Raji (cell line): Measurements from ENCODE around the gene DIPK1B.

Experiments
- POLR2A ChIP-seq: IDR thresholded peaks from 2 replicates; pipeline ENCODE4 v1.6.1; 2011; ENCODE audit warnings: low read depth, low read length, control low read depth; ENCODE audit not compliant: insufficient read depth

DIPK1B gene

DNA sequence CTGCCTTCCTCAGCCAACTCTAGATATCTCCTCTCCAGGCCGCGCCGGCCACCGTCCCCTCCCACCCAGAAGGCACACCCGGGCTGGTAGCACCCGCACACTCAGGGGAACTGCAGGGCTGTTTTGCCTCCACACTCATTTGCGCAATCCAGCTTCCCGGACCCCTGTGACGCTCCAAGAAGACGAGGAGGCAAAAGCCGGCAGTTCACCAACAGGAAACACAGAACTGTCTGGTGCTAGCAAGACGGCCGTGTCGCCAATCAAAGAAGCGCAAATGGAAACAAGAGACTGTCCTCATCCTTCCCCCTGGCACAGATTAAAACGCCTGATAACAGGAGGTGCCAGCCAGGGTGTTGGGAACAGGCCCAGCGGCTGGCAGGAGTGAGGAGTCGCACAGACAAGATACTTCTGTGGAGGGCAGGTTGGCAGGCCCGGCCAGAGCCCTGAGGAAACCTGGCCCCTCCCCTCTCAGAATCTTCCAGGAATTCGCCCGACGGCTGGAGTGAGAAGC, 32.9 kb upstream of the DIPK1B start:
- no peak for TF ChIP-seq POLR2A

DNA sequence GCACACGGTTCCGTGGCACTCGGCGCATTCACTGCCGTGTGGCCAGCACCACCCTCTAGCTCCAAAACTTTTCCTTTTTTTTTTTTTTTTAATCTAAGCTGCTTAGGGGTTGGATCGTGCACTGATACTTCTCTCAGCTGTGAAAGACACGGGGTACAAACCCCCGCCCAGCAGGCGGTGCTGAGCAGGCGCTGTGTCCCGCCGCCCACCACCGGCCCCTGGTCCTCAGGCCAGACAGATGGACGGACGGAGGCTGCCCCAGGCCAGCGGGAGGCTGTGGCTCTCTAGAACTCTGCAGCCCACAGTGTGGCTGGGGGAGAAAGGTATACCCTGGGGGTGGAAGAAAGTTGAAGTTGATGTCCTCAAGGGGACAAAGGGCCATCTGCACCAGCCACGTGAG, 31.3 kb upstream of the DIPK1B start:
- TF ChIP-seq POLR2A = no peak

DNA sequence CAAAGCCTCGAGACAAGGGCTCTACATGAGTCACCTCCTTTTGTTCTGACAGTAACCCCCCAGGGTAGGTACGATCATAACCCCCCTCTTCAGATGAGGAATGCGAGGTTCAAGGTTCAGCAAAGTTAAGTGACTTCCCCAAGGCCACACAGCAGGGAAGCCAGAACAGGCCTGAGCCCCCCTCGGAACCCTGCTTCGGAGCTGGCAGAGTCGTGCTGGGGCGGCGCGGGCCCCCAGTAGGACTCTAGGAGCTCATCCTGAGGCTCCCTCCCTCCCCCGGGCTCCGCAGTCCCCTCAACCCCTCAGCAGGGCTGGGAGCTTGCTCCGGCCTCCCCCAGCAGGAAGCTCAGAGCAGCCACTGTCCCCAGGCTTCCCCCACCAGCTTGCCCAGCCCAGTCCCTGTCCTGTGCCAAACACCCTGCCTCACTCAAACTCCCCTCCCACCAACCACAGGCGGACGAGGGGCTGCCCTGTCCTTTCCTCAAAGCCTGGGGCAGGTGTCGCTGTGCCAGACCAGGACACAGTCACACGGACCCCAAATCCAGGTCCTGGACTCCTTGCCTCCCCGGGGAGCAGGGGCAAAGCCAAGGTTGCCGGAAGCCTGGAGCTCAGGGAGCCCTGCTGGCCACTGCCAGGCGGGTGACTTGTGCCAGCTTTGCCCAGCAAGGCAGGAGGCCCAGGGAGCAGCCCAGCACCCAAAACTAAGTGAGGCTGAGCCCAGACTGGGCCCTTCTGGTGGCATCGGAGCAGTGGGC, 30.2 kb upstream of the DIPK1B start:
- TF ChIP-seq POLR2A = no peak

DNA sequence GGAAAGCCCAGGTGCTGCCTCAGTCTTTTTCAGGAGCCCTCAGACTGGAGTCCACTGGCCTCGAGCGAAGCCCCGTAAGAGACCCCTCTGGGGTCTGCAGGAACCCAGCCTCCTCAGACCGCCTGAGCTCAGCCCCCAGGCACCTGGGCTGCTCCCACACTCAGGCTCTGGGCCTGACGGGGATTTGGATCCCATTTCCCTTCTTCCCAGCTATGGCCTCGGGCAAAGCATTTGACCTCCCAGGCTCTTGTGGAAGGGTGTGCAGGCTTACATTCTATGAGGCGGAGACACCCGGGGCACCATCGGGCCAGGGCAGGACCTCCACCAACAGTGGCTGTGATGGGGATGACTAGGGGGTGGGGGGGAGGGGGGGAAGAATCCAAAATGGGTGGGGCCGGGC, 29.7 kb upstream of the DIPK1B start:
- TF ChIP-seq POLR2A = no peak

DNA sequence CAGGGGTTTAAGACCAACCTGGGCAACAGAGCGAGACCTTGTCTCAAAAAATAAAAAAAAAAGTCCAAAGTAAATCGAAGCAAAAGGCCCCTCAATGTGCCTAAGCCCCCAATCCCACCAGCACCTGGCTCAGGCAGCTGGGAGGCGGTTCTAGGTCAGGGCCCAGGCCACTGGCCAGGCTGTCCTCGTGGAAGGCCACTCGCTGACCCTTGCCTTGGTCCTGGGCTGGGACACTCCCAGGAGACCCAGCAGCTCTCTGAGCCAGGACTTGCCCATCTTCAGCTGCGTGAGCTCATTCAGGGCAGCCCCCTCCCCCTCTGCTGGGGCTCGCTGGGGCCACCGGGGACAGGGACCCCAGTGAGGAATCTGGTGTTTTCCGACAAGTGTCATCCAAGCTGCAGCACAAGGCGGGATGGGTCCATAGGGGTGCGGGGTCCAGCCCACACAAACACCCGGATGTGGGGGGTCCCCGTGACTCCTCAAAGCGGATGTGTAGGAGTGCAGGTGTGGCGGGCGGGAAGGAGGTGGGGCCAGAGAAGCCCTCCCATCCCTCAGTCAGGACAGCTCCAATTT, 29.1 kb upstream of the DIPK1B start:
- TF ChIP-seq POLR2A = no peak

DNA sequence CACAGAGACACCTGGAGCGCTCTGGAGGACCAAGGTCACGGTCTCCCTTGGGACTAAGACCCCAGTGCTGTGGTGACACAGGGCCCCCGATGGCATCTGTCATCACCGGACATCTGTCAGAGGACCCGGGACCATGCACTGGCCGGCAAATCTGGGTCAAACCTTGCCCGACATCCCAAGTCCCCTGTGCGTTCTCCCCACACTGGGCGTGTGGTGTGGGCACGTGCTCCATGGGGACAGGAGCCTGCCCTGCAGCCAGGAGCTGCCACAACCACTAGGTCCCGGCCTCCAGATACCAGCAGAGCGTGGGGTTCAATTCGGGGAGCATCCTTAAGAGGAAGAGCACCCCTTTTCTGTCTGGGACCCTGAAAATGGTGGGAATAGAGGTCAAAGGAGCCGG, 28.6 kb upstream of the DIPK1B start:
- no peak for TF ChIP-seq POLR2A

DNA sequence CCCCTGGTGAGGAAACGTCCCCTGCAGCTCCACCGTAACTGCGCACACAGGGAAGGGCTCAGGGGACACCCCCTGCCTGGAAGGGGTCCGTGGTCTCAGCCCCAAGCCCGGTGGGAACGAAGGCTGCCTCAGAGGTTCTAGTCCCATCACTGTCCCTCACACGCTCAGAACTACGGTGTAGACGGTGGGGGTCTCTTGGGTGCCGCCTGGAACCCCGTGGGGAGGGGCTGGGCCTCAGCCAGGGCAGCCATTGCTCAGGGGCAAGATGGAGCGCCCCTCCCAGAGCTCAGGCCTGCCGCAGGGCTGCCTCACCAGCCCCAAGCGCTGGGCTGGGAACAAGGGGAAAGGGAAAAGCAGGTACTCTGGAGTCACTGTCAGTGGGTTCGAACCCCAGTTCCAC, 28.0 kb upstream of the DIPK1B start:
- no peak for TF ChIP-seq POLR2A

DNA sequence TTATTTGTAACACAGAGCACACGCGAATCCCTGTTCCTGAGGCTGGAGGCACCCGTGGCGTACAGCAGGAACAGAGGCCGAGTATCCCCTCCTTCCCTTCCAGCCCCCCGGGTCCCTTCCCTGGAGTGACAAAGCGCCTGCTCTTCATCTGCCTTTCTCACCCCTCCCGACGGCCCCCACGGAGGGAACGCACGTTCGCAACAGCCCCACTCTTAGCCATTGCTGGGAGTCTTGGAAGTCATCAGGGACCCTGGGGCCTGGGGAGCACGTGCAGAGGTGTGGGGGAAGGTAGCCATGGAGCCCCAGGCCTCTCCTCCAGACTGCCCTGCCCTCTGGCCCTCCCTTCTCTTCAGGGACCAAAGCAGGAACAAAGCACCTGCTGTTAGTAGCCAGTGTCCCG, 27.6 kb upstream of the DIPK1B start:
- no peak for TF ChIP-seq POLR2A

DNA sequence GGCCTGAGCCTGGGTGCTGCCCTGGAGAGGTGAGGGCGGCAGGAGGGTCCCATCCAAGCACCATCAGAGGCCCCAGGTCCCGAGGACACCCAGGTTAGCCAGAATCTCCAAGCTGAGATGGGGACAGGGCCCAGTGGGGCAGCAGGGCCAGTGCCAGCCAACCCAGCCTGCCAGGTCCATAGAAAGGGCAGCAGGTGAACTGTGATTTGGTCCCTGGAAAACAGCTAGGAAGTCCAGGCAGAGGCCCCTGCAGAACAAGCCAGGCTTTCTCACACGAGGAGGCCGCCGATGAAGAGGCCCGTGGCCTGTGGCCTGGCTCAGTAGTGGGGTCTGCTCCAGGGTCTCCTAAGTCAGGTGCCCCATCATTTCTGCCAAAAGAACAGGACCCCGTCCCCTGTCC, 27.2 kb upstream of the DIPK1B start:
- no peak for TF ChIP-seq POLR2A

DNA sequence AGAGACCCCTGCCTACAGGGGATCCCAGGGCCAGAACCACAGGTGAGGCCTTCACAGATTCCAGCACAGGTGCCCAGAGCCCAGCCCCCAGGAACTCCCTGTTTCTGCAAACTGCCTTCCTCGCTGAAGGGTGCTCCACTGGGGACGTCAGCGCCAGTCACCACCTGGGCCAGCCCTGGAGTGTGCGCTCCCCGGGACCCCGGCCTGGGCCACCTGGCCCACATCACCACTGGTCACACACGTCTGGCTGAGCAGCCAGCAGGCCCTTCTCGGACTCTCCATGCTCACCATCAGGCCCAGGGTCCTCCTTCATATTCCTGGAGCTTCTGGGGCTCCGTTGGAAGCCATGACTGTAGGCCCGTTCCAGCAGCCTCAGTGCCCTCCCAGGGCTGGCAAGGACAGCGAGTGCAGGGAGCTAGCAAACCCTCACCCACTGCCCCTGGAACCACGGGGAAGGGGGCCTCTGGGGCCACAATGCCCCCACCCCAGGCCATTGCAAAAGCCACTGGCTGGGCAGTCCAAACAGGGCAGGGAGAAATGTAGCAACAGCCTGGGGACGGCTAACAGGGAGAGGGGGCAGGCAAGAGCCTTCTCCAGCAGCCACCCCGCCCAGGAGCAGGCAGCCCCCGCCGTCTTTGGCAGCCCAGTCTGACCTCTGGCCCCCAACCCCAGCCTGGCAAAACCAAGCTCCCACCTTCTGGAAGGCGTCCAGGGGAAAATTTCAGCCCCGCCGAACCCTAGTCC, 26.4 kb upstream of the DIPK1B start:
- no peak for TF ChIP-seq POLR2A

DNA sequence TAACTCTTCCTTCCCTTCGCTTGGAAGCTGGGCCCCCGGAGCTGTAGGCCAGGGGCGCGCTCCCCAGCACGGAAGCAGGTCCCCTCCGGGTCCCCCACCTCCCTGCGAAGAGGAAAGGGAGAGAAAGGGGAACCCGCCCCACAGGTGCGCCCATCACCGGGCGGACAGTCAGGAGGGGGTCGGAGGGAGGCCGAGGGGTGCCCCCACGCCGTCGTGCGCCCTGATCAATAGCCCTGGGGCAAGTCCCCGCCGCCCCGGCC, 25.9 kb upstream of the DIPK1B start:
- TF ChIP-seq POLR2A = no peak

DNA sequence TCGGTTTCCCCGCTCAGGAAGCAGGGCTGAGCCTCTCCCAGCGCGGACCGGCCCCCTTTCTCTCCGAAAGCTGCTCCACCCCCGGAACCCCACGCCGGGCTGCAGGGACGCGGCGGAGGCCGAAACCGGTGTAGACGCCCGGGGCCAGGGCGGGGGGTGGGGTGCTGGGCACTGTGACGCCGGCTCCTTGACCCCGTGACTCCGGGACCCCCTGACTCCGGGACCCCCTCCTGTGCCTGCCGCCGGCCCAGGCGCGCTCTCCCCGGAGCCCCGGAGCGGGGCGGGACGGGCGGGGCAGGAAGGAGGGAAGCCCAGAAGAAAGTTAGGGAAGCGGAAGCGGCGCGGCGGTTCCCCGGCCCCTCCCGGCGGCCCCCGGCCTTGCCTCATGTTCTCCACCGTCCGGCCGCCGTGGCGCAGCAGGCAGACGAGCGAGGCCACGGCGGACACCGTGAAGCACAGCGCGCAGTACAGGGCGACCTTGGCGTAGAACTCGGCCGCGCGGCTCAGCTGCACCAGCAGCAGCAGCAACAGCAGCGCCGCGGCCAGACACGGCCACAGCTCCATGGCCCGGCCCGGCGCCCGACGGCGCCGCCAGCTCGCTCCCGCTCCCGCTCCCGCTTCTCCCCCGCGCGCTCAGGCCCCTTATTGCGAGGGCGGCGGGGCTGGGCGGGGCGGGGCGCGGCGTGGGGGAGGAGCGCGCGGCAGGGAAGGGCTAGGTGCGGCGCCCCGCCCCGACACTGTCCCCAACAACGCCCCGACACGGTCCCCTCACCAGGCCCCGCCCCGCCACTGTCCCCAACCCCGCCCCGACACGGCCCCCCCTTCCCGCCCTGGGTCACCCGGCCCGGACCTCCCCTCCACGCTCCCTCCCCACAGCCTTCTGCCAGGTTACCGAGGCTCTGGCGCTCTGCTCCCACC, 25.3 kb upstream of the DIPK1B start, which contains the start of gene AGPAT2:
Gene AGPAT2 (minus strand): TSS at position 664 of the 918 bp plus-strand sequence. CDS start 100 bp downstream, at position 564.
- TF ChIP-seq POLR2A = peak; percentile 86

DNA sequence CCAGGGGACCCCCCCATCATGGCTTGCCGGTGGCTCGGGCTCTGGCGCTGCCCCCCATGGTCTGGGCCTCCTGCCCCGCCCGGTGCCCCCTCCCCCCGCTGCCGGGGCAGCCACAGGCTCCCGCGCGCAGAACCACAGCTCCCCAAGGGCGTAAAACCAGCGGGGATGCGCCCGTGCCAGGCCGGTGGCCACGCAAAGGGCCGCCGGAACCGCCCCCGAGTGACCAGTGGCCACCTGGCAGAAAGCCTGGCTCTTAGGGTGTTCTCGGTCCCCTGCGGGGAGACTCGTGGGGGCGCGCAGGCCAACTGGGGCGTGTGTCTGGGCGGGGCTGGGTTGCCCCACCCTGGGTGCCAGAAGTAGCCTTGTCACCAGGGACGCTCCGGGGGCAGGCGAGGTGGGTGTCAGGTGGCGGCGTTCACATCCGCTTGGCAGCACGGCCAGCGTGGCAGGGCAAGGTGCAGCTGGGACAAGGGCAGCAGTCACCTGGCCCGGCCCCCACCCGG, 24.6 kb upstream of the DIPK1B start:
- no peak for TF ChIP-seq POLR2A

DNA sequence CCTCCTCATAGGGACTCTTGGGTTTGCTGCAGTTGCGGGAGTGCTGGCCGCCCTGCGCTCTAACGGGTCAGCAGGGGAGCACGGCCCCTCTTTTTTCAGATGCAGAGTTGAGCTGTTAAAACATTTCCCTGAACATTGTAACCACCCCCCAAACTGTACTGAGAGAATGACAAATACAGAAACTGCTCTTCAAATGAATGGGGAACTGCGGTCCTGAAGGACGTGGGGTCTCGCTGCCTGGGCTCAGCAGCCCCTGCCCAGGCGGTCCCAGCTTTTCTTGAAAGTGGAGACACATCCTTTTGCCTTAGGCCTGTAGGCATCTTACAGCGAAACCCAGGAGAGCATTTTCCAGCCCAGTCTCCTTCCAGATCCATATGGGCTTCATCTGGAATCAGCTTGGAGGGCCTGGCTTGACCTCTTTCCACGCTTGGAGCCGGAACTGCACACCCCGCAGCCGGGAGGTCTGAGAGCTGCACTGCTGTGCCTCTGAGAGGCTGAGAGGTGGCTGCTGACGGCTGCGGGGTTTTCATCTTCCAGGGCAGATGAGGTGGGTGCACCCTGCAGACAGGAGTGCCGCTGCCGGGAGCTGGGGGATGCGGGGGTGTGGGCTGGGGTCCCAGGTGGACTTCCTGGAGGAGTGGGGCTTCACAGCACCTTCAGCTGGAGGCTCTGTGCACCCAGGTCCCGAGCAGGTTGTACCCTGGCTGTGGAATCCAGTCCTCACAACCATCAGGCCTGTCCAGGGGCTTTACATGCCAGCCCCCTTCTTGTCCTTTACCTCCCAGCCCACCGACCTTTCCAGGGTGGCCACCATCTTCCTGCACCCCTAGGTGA, 23.9 kb upstream of the DIPK1B start:
- TF ChIP-seq POLR2A = no peak
